Osteoblast (primary cell): ENCODE measurements around the gene HHATL. TPM values are rescaled to one million over a fixed set of nuclear protein-coding genes. Genes with fewer than 3 reads are reported as not detected.

Experiments used
- DNase-seq: peaks from one replicate; pipeline ENCODE4 v3.0.0; 2011; ENCODE audit warnings: low spot score, mixed read lengths; ENCODE audit not compliant: insufficient read length; ENCODE audit errors: missing footprints
- H2AFZ ChIP-seq: 2 replicates; pipeline ENCODE4 v1.6.0; 2011; ENCODE audit warnings: mild to moderate bottlenecking, low read length
- H3K27ac ChIP-seq: 2 replicates; pipeline ENCODE4 v1.5.1; 2011; ENCODE audit warnings: mild to moderate bottlenecking, low read depth, low read length, moderate library complexity
- H3K27me3 ChIP-seq: 2 replicates; pipeline ENCODE4 v1.6.0; 2012; ENCODE audit warnings: mild to moderate bottlenecking, control low read depth, inconsistent platforms, low read length, moderate library complexity; ENCODE audit not compliant: insufficient read depth
- H3K36me3 ChIP-seq: 2 replicates; pipeline ENCODE4 v1.5.1; 2011; ENCODE audit warnings: mild to moderate bottlenecking, low read length, control low read depth, moderate library complexity; ENCODE audit not compliant: insufficient read depth
- H3K4me1 ChIP-seq: 2 replicates; pipeline ENCODE4 v1.5.1; 2011; ENCODE audit warnings: mild to moderate bottlenecking, low read length, control low read depth, moderate library complexity; ENCODE audit not compliant: insufficient read depth
- H3K4me2 ChIP-seq: 2 replicates; pipeline ENCODE4 v1.6.0; 2011; ENCODE audit warnings: mild to moderate bottlenecking, low read length; ENCODE audit not compliant: insufficient read depth
- H3K4me3 ChIP-seq: fragments of 200-600 bp; sonication (generic); 3 replicates; pipeline ENCODE4 v1.5.1; 2012; ENCODE audit warnings: mild to moderate bottlenecking, low read length, inconsistent platforms; ENCODE audit not compliant: insufficient read depth
- H3K79me2 ChIP-seq: 2 replicates; pipeline ENCODE4 v1.6.0; 2012; ENCODE audit warnings: mild to moderate bottlenecking, low read length, control low read depth, inconsistent platforms; ENCODE audit not compliant: insufficient read depth
- H3K9me3 ChIP-seq: 2 replicates; pipeline ENCODE4 v1.5.1; 2011; ENCODE audit warnings: low read depth, low read length, control low read depth
- H4K20me1 ChIP-seq: 2 replicates; pipeline ENCODE4 v1.6.0; 2012; ENCODE audit warnings: mild to moderate bottlenecking, low read length, control low read depth; ENCODE audit not compliant: insufficient read depth
- total RNA-seq: library from RNA; depleted of rRNA; stranded (reverse); fragments of >200 nt; gene quantifications from 2 replicates; pipeline ENCODE4 v1.2.3, GENCODE V29; 2012
- TF ChIP-seq, protein P1 (sequence below): IDR thresholded peaks from 2 replicates; pipeline ENCODE4 v1.5.1; 2011; ENCODE audit warnings: mild to moderate bottlenecking, low read depth, low read length, moderate library complexity; ENCODE audit errors: extremely low read depth

The HHATL gene
- total RNA-seq, 1 donor, result not detected

DNA sequence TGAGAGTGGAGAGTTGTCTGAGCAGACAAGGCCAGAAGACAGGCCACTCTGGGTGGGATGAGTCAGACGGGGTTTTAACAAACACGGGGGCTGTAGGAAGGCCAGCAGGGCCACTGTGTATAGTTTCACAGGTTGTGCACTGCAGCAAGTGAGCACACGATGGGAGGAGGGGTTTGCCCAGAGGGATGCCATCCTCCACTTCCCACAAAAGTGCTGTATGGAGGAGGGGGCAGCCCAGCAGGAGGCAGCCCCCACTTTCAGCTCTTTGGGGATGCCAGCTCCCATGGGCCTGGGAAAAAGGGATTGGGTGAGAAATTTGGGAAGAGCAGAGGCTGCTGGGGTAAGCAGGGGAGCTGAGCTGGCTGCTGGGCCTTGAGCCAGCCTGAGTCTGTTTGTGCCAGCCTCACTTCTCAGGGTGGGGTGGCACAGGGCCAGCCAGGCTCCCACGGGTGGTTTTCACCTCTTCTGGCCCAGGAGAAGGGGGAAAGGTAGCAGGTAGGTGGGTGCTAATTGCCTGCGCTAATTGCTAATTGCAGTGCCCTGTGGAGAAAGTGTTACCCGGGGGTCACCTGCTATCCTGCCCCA lies 42.4 kb downstream of the HHATL start:
- Histone ChIP-seq H3K4me1 (peaks cover 22% of the 10 kb centered on the region), H3K79me2 (peaks cover 22% of the 10 kb centered on the region)
- DNase-seq, result peak; percentile 95

DNA sequence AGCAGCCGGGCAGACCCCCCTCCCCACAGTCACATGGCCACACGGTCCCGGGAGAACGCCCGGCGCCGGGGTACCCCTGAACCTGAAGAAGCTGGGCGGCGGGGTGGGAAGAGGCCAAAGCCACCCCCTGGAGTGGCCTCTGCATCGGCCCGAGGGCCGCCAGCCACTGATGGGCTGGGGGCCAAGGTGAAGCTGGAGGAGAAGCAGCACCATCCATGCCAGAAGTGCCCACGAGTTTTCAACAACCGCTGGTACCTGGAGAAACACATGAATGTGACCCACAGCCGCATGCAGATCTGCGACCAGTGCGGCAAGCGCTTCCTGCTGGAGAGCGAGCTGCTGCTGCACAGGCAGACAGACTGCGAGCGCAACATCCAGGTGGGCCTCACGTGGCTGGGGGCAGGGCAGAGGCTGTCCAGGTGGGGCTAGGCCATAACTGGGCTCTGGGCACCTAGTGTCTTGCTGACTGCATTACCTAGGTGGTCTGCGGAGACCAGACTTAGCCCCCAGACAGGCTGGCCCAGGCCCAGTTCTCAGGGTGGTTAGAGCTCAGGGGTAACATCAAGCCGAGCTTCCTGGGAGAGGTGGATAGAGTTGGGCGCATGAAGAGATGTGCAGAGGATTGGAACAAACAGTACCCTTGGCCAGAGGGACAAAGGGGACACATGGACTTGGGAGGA lies 43.0 kb downstream of the HHATL start:
- no peak overlapping the region for H3K4me2 ChIP-seq
- peaks cover 20% of the 10 kb centered on the region for H3K36me3 ChIP-seq
- TF ChIP-seq, protein P1, sequence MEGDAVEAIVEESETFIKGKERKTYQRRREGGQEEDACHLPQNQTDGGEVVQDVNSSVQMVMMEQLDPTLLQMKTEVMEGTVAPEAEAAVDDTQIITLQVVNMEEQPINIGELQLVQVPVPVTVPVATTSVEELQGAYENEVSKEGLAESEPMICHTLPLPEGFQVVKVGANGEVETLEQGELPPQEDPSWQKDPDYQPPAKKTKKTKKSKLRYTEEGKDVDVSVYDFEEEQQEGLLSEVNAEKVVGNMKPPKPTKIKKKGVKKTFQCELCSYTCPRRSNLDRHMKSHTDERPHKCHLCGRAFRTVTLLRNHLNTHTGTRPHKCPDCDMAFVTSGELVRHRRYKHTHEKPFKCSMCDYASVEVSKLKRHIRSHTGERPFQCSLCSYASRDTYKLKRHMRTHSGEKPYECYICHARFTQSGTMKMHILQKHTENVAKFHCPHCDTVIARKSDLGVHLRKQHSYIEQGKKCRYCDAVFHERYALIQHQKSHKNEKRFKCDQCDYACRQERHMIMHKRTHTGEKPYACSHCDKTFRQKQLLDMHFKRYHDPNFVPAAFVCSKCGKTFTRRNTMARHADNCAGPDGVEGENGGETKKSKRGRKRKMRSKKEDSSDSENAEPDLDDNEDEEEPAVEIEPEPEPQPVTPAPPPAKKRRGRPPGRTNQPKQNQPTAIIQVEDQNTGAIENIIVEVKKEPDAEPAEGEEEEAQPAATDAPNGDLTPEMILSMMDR, result no peak
- H2AFZ ChIP-seq, result no peak overlapping the region
- peaks cover 55% of the 10 kb centered on the region for H4K20me1 ChIP-seq
- no peaks in the 10 kb centered on the region for H3K9me3 ChIP-seq
- peak; percentile 85 for DNase-seq
- H3K27me3 ChIP-seq, result no peaks in the 10 kb centered on the region
- H3K4me3 ChIP-seq, result no peak overlapping the region
- peaks cover 28% of the 10 kb centered on the region for H3K79me2 ChIP-seq
- peaks cover 27% of the 10 kb centered on the region for H3K4me1 ChIP-seq
- no peak overlapping the region for H3K27ac ChIP-seq

More for the DNA sequence above, 42.4 kb downstream of the HHATL start:
- Histone ChIP-seq H2AFZ (no peak overlapping the region), H3K27ac (no peak overlapping the region), H3K4me3 (no peak overlapping the region), H3K36me3 (peaks cover 20% of the 10 kb centered on the region), H3K4me2 (no peak overlapping the region), H3K27me3 (no peaks in the 10 kb centered on the region), H3K9me3 (no peaks in the 10 kb centered on the region), H4K20me1 (peaks cover 53% of the 10 kb centered on the region)
- TF ChIP-seq, protein P1, result no peak

DNA sequence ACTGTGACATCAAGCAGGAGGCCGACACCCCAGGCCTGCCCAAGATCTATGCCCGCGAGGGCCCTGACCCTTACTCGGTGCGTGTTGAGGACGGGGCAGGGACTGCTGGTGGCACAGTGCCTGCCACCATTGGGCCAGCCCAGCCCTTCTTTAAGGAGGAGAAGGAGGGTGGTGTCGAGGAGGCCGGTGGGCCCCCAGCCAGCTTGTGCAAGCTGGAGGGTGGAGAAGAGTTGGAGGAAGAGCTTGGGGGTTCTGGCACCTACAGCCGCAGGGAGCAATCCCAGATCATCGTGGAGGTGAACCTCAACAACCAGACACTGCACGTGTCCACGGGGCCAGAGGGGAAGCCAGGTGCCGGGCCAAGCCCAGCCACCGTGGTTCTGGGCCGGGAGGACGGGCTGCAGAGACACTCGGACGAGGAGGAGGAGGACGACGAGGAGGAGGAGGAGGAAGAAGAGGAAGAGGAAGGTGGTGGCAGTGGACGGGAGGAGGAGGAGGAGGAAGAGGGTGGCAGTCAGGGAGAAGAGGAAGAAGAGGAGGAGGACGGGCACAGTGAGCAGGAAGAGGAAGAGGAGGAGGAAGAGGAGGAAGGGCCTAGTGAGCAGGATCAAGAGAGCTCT lies 43.7 kb downstream of the HHATL start:
- H4K20me1 ChIP-seq, result peaks cover 55% of the 10 kb centered on the region
- H3K9me3 ChIP-seq, result no peaks in the 10 kb centered on the region
- peaks cover 19% of the 10 kb centered on the region for H3K36me3 ChIP-seq
- TF ChIP-seq, protein P1, result no peak
- H3K27ac ChIP-seq, result no peak overlapping the region
- no peaks in the 10 kb centered on the region for H3K27me3 ChIP-seq
- H3K4me1 ChIP-seq, result peaks cover 27% of the 10 kb centered on the region
- H3K4me3 ChIP-seq, result no peak overlapping the region
- DNase-seq, result no peak
- H2AFZ ChIP-seq, result no peak overlapping the region
- H3K4me2 ChIP-seq, result no peak overlapping the region
- H3K79me2 ChIP-seq, result peaks cover 32% of the 10 kb centered on the region
